HG02840 (cell line): ENCODE results near the gene MED9.

Experiments used
- ATAC-seq: cut with Tn5 transposase; IDR thresholded peaks from one replicate; pipeline ENCODE4 v1.9.1; 2021; ENCODE audit warnings: mild to moderate bottlenecking, moderate library complexity, moderate number of reproducible peaks; ENCODE audit not compliant: unreplicated experiment, low FRiP score

MED9 gene

DNA sequence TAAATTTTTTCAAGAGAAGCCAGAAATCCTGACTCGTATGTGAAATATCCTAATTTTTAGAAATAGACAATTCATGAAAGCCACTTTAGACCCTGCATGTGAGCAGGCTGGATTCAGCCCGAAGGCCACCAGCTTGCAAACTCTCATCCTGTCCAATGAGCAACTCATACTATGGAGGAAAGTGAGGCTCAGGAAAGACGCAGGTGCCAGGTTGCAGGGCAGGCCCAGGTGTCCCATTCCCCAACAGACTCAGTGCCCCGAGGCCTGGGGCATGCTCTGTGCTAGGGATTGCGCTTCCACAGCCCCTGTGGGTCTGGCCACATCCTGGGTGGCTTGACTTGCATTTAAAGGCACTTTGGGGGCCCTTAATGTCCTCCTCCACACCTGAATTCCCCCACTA lies 36.1 kb downstream of the MED9 start:
- ATAC-seq, result no peak

GRCh38 chr17:17513626-17514025 lies 36.8 kb downstream of the MED9 start:
- no peak for ATAC-seq

- ATAC-seq, result no peak
Measured at GRCh38 chr17:17514361-17514992, 37.7 kb downstream of the MED9 start.

DNA sequence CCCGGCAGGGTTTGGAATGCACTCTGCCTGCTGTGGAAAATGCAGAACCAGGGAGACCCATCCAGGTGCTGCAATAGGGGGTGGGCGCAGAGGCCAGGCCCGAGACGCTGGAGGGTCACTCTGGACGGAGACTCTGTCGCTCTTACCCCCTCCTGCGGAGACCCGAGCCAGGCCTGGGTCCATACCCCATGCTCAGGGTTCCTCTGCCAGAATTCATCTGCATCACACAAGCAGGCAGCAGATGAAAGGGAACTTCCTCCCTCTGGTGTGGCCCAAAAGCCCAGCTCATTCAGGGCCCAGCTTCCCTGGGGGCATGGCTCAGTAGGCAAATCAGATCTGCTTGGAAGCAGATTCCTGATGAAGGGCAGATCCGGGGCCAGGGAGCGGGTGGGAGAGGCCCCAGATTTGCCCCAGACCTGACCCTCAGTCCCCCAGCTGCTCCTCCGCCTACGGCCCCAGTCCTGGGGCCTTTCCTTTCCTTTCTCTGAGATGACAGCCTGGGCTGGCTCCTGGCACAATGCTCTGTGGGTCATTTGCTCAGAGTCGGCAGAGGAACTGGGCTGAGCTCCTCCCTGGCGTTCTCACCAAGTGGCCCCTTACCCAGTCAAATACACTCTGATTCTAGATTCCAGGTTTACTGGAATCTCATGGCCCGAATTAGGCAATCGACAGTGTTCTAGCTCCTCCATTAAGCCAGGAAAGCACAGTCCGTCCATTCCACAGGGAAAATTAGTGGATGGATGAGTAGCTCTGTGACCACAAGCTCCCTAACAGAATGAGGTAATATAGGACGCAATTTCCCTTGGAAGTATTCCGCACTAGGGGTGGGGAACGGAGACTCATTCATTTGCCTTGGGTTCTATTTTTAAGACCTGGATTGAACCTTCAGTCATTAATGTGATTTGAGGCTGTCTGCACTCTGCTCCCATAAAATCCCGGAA lies 38.5 kb downstream of the MED9 start:
- no peak for ATAC-seq

DNA sequence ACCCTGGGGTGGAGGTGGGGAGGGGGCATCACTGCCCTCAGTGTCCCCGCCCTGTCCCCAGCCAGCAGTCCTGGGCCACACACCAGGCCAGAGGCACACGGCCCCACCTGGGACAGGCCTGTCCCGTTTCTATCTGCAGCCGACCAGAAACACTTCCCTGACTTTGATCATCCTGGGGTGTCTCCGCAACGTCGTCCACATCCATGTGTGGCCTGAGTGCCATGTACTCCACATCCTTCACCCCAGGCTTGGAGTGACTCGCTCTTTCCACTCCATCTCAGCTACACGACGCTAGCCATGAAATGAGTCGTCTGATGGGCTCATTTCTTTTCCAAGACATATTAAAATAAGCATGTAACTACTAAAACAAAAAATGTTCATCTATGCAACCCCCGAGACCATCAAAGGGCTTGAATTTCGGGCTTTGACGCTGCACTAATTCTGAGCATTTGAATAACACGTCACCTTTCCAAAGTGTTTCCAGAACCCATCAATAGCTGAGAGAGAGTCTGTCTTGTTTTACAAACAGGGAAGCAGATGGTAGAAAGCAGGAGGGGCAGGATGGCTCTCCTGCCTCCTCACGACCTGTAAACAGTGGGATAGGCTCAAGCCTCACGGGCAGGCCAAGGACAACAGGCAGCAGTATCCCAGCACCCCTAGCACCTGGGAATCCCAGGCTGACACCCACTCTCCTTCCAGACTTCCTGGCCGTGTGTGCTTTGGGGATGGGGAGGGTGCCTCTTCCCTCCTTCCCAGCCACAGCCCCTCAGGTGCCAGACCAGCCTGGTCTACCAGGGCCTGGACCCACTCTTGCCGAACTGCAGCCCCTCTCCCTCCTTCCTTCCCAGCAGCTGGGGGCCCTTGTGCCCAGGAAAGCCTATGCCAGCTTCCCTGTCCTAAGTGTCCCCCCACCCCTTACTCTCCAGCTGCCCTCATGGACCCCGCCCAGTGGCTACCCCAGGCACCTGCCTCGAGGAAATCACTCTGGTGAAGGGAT lies 39.4 kb downstream of the MED9 start:
- no peak for ATAC-seq

GRCh38 chr17:17516941-17517720 lies 40.3 kb downstream of the MED9 start:
- no peak for ATAC-seq

GRCh38 chr17:17518014-17518413 lies 41.2 kb downstream of the MED9 start:
- ATAC-seq, result no peak

DNA sequence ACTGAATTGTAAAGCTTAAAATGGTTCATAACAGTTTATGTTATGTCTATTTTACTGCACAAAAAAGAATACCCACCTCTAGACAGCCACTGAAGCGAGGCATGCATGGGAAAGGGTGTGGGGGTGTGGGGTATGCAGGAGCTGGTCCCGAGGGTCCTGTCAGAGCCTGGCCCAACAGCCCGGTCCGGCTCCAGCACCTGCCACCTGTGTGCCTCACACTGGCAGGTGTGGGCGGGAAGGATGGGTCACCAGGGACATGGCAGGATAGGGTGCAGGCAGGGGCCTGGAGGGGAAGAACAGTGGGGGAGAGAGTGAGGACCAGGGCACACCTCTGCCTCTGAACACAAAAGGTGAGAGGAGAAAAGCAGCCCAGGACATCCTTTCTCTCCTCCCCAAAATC lies 42.2 kb downstream of the MED9 start:
- no peak for ATAC-seq

GRCh38 chr17:17519886-17520285 lies 43.1 kb downstream of the MED9 start:
- no peak for ATAC-seq

GRCh38 chr17:17520599-17521232 lies 43.9 kb downstream of the MED9 start:
- ATAC-seq, result no peak

GRCh38 chr17:17523001-17523730 lies 46.4 kb downstream of the MED9 start:
- ATAC-seq, result no peak

DNA sequence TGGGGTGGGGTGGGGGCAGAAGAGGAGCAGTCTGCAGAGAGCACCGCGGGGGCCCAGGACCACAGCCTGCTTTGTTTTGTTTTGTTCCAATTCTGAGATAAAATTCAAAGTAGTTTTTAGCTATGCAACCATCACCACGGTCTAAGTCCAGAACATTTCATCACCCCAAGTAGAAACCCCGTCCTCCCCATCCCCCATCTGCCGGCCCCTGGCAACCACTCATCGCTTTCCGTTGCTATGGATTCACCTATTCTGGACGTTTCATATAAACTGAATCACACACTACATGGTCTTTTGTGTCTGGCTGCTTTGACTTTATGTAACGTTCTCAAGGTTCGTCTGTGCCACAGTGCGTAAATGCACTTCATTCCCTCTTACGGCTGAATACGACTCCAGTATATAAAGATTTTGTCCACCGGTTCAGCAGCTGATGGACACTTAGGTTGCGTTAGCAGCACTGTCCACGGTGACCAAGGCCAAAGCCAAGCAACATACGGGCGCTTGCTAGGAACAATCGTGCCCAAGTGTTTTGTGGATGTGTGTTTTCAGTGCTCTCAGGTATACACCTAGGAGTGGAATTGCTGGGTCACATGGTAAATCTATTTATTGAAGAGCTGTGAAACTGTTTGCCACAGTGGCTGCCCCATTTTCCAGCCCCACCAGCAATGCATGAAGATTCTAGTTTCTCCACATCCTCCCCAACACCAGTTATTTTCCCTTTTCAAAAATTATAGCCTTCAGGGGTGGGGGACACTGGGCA lies 47.1 kb downstream of the MED9 start:
- no peak for ATAC-seq

DNA sequence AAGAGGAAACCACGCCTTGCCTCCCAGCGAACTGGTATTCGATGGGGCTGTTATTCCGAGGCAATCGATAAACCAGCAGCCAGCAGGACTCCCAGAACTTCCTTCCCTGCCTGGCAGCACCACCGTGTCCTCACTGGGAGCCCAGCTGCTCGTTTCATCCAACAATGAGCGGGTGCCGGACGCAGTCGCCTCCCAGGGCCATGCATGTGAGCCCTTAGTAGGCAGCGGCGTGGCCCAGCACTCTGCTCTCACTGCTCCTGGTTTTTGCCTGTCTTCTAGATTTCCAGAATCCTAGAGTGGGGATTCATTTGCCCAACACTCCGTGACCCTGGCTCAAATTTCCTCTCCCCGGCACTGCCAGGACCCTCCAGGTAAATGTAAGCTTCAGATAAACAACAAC lies 48.5 kb downstream of the MED9 start:
- no peak for ATAC-seq

GRCh38 chr17:17525956-17526355 lies 49.2 kb downstream of the MED9 start:
- ATAC-seq, result no peak

GRCh38 chr17:17526369-17526768 lies 49.6 kb downstream of the MED9 start:
- ATAC-seq, result no peak

DNA sequence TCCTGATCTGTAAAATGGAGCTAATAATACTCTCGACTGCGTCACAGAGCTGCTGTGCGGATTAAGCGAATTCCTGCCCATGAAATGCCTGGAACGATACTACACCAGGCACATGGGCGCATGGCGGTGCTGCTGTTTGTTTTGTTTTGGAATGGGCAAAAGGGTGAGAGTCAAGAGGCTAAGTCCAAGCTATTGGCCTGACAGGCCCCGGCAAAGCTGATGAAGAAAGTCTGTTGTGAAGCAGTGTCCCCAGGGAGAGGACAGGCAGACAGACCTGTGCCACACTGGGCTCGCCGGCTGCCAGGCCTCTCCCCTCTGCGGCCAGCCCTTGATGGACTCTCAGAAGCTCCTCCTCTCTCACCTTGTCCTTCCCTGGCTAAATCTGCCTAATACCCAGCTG lies 50.7 kb downstream of the MED9 start:
- ATAC-seq, result no peak

- no peak for ATAC-seq
Measured at GRCh38 chr17:17527956-17528500, 51.2 kb downstream of the MED9 start.
